SIG-M5 treated with dmso at 0.1 percent for 504 hours (cell line): ENCODE data around the gene PIGV.

Experiments used
- DNase-seq: peaks from one replicate; lab custom pipeline; 2025; ENCODE audit not compliant: unreplicated experiment; lab: John Stamatoyannopoulos, UW

Gene PIGV

GRCh38 chr1:26787706-26788514 is at the start of gene PIGV:
Gene PIGV, plus strand, starts transcription at chr1:26787950. Its CDS starts 2,866 bp downstream, at chr1:26790816.
- DNase-seq = peak; percentile 63

GRCh38 chr1:26739329-26739914 is 48.3 kb upstream of the PIGV start:
- no peak for DNase-seq

GRCh38 chr1:26740023-26740634 is 47.6 kb upstream of the PIGV start:
- no peak for DNase-seq

- no peak for DNase-seq
Measured at GRCh38 chr1:26740952-26741351, 46.8 kb upstream of the PIGV start.

GRCh38 chr1:26743426-26744059 is 44.2 kb upstream of the PIGV start:
- DNase-seq = no peak

- DNase-seq = peak; percentile 97
Measured at GRCh38 chr1:26744075-26744959, 43.4 kb upstream of the PIGV start.

GRCh38 chr1:26745191-26745590 is 42.6 kb upstream of the PIGV start:
- no peak for DNase-seq

- no peak for DNase-seq
Measured at GRCh38 chr1:26747048-26747447, 40.7 kb upstream of the PIGV start.

GRCh38 chr1:26748351-26748750 is 39.4 kb upstream of the PIGV start:
- DNase-seq = no peak

GRCh38 chr1:26749458-26749857 is 38.3 kb upstream of the PIGV start:
- DNase-seq = no peak

GRCh38 chr1:26750428-26750827 is 37.3 kb upstream of the PIGV start:
- no peak for DNase-seq

- DNase-seq = no peak
Measured at GRCh38 chr1:26752519-26752918, 35.2 kb upstream of the PIGV start.

GRCh38 chr1:26754086-26754874 is 33.5 kb upstream of the PIGV start:
- DNase-seq = no peak

- DNase-seq = no peak
Measured at GRCh38 chr1:26758358-26758757, 29.4 kb upstream of the PIGV start.

- DNase-seq = no peak
Measured at GRCh38 chr1:26759531-26759930, 28.2 kb upstream of the PIGV start.

- no peak for DNase-seq
Measured at GRCh38 chr1:26761217-26761616, 26.5 kb upstream of the PIGV start.

GRCh38 chr1:26767714-26768113 is 20.0 kb upstream of the PIGV start:
- DNase-seq = no peak

GRCh38 chr1:26768755-26769154 is 19.0 kb upstream of the PIGV start:
- no peak for DNase-seq

GRCh38 chr1:26771285-26771642 is 16.5 kb upstream of the PIGV start:
- no peak for DNase-seq
